IPS-18a (cell line): ENCODE results near the gene PDIA5.
A peak's percentile ranks its signal among the peaks of the same experiment; 100 is the strongest.

Source experiments
- H3K27ac ChIP-seq: one replicate; pipeline ENCODE4 v1.5.1; 2013; ENCODE audit warnings: low read length
- H3K27me3 ChIP-seq: one replicate; pipeline ENCODE4 v1.6.1; 2013; ENCODE audit warnings: mild to moderate bottlenecking, low read length; ENCODE audit not compliant: control insufficient read depth, insufficient read depth
- H3K36me3 ChIP-seq: one replicate; pipeline ENCODE4 v1.6.1; 2013; ENCODE audit warnings: low read depth, low read length; ENCODE audit not compliant: control insufficient read depth
- H3K4me1 ChIP-seq: one replicate; pipeline ENCODE4 v1.6.1; 2013; ENCODE audit warnings: low read depth, low read length; ENCODE audit not compliant: control insufficient read depth
- H3K4me3 ChIP-seq: one replicate; pipeline ENCODE4 v1.5.1; 2013; ENCODE audit warnings: low read length
- H3K9ac ChIP-seq: one replicate; pipeline ENCODE4 v1.6.1; 2013; ENCODE audit warnings: mild to moderate bottlenecking, low read length, moderate library complexity
- H3K9me3 ChIP-seq: one replicate; pipeline ENCODE4 v1.6.1; 2013; ENCODE audit warnings: low read depth, low read length; ENCODE audit not compliant: control insufficient read depth

Gene PDIA5

DNA sequence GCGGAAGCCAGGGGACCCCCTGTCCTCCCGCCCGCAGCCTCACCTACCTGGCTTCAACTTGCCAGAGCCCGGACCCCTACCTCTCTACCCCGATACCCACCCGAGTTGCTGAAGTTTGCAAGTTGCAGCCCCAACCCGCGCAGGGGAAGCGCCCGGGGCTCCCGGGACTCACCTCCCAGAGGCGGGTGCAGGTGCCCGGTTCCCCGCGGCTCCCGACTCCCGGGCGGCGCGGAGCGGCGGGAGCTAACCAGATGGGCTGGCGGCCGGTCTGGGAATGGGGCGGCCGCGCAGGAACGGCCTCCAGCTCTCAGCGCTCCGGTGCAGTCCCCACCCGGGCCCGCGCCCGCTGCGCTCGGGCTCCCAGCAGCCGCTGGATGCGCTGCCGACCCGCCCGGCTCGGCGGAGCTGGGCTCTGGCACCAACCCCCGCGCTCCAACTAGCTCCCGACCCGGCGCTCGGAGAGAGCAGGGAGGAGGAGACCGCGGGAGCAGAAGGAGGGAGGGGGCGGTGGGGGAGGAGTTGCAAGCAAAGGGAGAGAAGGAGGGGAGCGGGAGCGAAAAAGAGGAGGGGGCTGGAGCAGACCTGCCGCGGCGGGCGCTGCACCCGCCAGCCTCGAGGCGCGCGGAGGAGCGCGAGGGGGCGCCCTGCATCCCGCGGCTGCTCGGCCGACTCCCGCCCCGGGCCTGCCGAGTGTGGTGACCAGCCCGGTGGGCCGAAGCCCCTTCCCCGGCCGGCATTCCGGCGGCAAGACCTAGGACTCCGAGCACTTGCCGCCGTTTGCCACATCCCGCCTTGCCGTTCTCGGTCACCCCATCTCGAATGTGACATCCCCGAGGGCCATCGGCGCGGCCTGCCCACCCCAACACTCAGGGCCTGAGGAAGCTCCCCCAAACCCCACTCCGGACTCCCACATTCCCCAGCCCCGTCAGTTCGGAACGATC, 39.3 kb upstream of the PDIA5 start, which contains the start of gene SEMA5B:
TSS of gene SEMA5B (minus strand) at position 472 of the 941 bp plus-strand sequence. CDS start 66,500 bp downstream, outside the sequence.
- Histone ChIP-seq H3K36me3 (no peaks in the 10 kb centered on the region), H3K27ac (no peak within 1 kb of the TSS), H3K4me3 (peak within 1 kb of the TSS; percentile 83), H3K9ac (peak within 1 kb of the TSS; percentile 58), H3K9me3 (no peaks in the 10 kb centered on the region), H3K27me3 (peaks cover 32% of the 10 kb centered on the region), H3K4me1 (peaks cover 23% of the 10 kb centered on the region)

GRCh38 chr3:123028233-123028828, 38.5 kb upstream of the PDIA5 start:
- Histone ChIP-seq H3K27me3 (peaks cover 32% of the 10 kb centered on the region), H3K36me3 (no peaks in the 10 kb centered on the region), H3K9me3 (no peaks in the 10 kb centered on the region), H3K27ac (no peak overlapping the region), H3K4me3 (peak overlapping the region; percentile 83), H3K4me1 (peaks cover 17% of the 10 kb centered on the region), H3K9ac (peak overlapping the region; percentile 58)

GRCh38 chr3:123031051-123031450, 35.8 kb upstream of the PDIA5 start:
- no peak overlapping the region for H3K9ac ChIP-seq
- H3K4me3 ChIP-seq, result no peak overlapping the region
- H3K27me3 ChIP-seq, result peaks cover 19% of the 10 kb centered on the region
- H3K27ac ChIP-seq, result no peak overlapping the region
- H3K9me3 ChIP-seq, result no peaks in the 10 kb centered on the region
- H3K36me3 ChIP-seq, result no peaks in the 10 kb centered on the region
- H3K4me1 ChIP-seq, result peaks cover 5% of the 10 kb centered on the region

DNA sequence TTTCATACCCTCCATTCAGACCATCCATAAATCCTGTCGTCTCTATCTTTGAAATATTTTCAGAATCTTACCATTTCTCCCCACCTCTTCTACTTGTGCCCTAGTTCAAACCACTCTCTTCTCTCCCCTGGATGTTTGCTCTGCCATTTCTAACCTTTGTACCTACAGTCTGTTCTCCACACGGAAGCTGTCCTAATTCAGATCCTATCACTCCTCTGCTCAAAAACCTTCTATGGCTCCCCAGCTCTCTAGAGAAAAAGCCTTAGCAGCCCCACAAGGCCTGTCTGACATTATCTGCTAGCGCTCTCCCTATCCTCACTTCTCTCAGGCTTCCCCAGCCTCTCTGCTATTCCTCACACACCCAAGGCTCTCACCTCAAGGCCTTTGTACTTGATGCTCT, 34.8 kb upstream of the PDIA5 start:
- H3K27me3 ChIP-seq, result peaks cover 19% of the 10 kb centered on the region
- H3K9ac ChIP-seq, result no peak overlapping the region
- H3K4me3 ChIP-seq, result no peak overlapping the region
- no peaks in the 10 kb centered on the region for H3K36me3 ChIP-seq
- no peaks in the 10 kb centered on the region for H3K9me3 ChIP-seq
- H3K4me1 ChIP-seq, result peaks cover 5% of the 10 kb centered on the region
- no peak overlapping the region for H3K27ac ChIP-seq

DNA sequence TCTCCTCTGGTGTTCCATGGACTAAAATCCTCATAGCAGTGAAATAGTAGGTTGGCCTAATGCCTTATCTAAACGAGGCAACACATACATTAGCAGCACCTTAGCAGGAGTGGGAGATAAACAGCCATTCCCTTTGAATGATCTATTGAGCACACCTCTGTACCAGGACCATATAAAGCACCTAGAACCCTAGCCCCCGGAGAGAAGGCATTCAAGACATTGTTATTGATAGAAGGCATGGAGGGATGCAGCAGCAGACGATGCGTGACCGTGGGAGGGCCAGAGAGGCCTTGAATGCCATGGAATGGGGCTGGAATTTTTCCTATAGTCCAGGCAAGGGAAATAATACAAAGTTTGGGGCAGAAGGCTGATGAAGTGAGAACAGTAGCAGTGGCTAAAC, 32.7 kb upstream of the PDIA5 start:
- Histone ChIP-seq H3K4me3 (no peak overlapping the region), H3K27ac (no peak overlapping the region), H3K36me3 (no peaks in the 10 kb centered on the region), H3K9ac (no peak overlapping the region), H3K27me3 (peaks cover 10% of the 10 kb centered on the region), H3K4me1 (no peaks in the 10 kb centered on the region), H3K9me3 (no peaks in the 10 kb centered on the region)

DNA sequence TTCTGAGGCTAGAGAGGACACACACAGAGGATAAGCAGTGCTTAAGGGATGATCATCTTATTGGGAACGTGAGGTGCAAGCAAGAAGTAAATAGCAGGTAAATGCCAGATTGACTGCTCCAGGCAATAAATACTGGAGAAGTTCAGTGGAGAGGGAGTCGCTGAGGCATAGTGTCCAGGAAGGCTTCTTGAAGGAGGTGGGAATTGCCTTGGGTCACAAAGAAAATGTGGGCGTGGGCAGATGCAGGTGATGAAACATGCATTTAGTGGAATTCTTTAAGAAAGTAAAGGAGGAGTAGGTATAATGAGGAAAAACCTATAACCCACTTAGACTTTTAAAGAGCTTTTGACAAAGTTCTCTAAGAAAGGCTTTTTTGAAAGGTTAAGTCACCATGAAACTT, 31.8 kb upstream of the PDIA5 start:
- H3K27ac ChIP-seq, result no peak overlapping the region
- no peak overlapping the region for H3K9ac ChIP-seq
- peaks cover 3% of the 10 kb centered on the region for H3K27me3 ChIP-seq
- no peak overlapping the region for H3K4me3 ChIP-seq
- no peaks in the 10 kb centered on the region for H3K4me1 ChIP-seq
- no peaks in the 10 kb centered on the region for H3K9me3 ChIP-seq
- H3K36me3 ChIP-seq, result no peaks in the 10 kb centered on the region

DNA sequence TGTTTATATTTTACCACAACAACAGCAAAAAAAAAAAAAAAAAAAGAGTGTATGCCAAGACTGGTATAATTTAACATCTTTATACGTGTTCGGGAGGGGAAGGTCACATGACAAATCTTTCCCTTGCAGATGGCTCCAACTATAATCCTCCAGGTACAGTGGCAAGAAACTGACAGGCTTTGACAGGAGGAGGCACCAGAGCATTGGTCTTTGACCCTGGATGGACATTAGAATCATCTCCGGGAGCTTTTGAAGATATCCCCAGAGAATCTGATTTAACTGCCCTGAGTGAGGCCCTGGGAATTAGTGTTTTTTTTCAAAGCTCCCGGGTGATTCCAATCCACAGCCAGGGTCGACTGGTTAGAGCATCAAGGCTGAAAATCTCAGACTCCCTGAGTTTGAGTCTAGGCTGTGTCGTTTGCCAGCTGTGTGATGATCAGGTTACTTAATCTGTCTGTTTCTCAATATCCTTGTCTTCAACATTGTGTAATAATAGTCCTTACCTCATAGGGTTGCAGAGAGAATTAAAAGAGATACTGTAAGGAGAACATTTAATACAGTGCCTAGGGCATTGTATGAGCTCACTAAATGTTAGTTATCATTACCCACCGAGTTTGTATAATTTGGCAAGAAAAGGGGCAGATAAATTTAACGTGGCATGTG, 30.3 kb upstream of the PDIA5 start:
- Histone ChIP-seq H3K27ac (no peak overlapping the region), H3K36me3 (no peaks in the 10 kb centered on the region), H3K27me3 (no peaks in the 10 kb centered on the region), H3K9me3 (no peaks in the 10 kb centered on the region), H3K4me3 (no peak overlapping the region), H3K9ac (no peak overlapping the region), H3K4me1 (no peaks in the 10 kb centered on the region)

DNA sequence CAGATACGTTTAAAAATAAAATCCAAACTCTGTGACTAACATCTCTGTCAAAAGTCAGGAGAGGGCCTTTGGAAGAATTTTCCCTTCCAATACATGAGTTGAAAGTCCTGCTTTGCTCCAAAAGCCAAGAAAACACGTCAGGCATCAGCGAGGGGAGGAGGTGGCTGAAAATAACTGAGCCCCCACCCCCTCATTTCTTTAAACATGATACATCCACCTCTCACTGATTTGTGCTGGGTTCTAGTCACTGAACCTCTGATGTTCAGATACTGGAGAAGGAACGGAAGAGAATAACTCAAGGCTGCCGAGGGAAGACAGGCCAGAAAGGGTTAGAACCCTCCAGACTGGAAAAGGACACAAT, 29.8 kb upstream of the PDIA5 start:
- Histone ChIP-seq H3K9ac (no peak overlapping the region), H3K9me3 (no peaks in the 10 kb centered on the region), H3K4me3 (no peak overlapping the region), H3K27me3 (no peaks in the 10 kb centered on the region), H3K4me1 (no peaks in the 10 kb centered on the region), H3K27ac (no peak overlapping the region), H3K36me3 (no peaks in the 10 kb centered on the region)

GRCh38 chr3:123038751-123039150, 28.1 kb upstream of the PDIA5 start:
- Histone ChIP-seq H3K36me3 (no peaks in the 10 kb centered on the region), H3K9ac (no peak overlapping the region), H3K9me3 (no peaks in the 10 kb centered on the region), H3K4me1 (no peaks in the 10 kb centered on the region), H3K27ac (no peak overlapping the region), H3K27me3 (no peaks in the 10 kb centered on the region), H3K4me3 (no peak overlapping the region)

DNA sequence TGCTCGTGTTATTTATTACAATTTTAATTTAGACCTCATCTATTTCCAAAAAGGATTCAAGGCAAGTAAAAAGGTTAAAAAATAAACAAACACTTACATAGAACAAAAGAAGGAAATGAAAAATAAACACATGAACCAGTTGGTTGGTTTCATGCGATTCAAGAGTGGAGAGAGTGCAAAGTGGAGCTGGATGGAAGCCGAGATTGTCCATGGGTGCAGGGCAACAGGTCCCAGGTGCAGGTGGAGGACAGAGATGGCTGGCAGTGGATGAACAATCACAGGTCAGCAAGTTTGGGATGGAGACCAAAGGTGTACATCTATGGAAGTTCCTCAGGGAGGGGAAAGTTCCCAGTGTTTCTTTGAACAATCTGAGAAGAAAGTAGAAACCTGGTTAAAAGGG, 27.6 kb upstream of the PDIA5 start:
- Histone ChIP-seq H3K4me3 (no peak overlapping the region), H3K9me3 (no peaks in the 10 kb centered on the region), H3K4me1 (no peaks in the 10 kb centered on the region), H3K27me3 (no peaks in the 10 kb centered on the region), H3K27ac (no peak overlapping the region), H3K9ac (no peak overlapping the region), H3K36me3 (no peaks in the 10 kb centered on the region)

DNA sequence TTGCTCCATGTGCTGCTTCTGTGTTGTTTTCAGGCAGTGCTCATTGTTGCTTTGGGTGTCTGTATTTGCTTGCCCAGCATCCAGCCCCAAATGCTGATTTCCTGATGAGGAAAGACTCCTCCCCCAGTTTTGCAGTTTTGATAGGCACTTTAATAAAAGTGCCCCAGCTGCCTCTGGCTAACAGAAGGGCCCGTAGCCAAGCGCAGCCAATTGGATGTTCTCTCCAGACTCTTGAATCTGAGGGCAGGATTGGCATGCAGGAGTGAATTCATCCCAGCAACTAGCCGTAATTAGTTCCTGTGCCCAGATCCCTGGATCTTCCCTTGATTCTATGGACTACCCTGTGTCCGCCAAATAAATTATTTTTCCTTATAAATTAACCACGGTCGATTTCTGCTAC, 24.4 kb upstream of the PDIA5 start:
- no peaks in the 10 kb centered on the region for H3K36me3 ChIP-seq

More for the DNA sequence above, 24.4 kb upstream of the PDIA5 start:
- Histone ChIP-seq H3K4me1 (no peaks in the 10 kb centered on the region), H3K4me3 (no peak overlapping the region), H3K27ac (no peak overlapping the region), H3K27me3 (no peaks in the 10 kb centered on the region), H3K9ac (no peak overlapping the region), H3K9me3 (no peaks in the 10 kb centered on the region)
